HEK293 (cell line): ENCODE measurements around the gene WDFY3.

Source experiments
- CTCF ChIA-PET: fragments of 350-600 bp; formaldehyde crosslinking; extraction: SDS; loops from one replicate; lab custom pipeline; 2021; ENCODE audit warnings: antibody characterized with exemption; lab: Yijun Ruan, JAX
- POLR2A ChIA-PET: fragments of 300-600 bp; formaldehyde crosslinking; extraction: SDS; loops from one replicate; lab custom pipeline; 2020; ENCODE audit warnings: antibody characterized with exemption, inconsistent platforms; lab: Yijun Ruan, JAX
- H3K27ac ChIP-seq: fragments of 200-500 bp; sonication (Bioruptor generic); 2 replicates; pipeline ENCODE4 v1.5.1; 2014; ENCODE audit warnings: low read depth, low read length, control low read depth, inconsistent platforms; ENCODE audit errors: extremely low read depth
- H3K36me3 ChIP-seq, 2 experiments: fragments of 200-500 bp in 1 of 2; sonication (Bioruptor generic) in 1 of 2; 1 replicate in 1 of 2; 2 replicates in 1 of 2; pipeline ENCODE4 v1.5.1; 2014 to 2017; ENCODE audit warnings: inconsistent platforms in 2 of 2, low read length in 2 of 2; ENCODE audit not compliant: control insufficient read depth in 2 of 2, insufficient read depth in 1 of 2
- H3K4me1 ChIP-seq: fragments of 200-500 bp; sonication (Bioruptor generic); 2 replicates; pipeline ENCODE4 v1.5.1; 2014; ENCODE audit warnings: mild to moderate bottlenecking, low read length, inconsistent platforms; ENCODE audit not compliant: control insufficient read depth, insufficient read depth
- H3K4me3 ChIP-seq: 2 replicates; pipeline ENCODE4 v1.5.1; 2011; ENCODE audit warnings: low read depth, mild to moderate bottlenecking, control low read depth, low read length, moderate library complexity
- H3K9me3 ChIP-seq: fragments of 200-500 bp; sonication (Bioruptor generic); 2 replicates; pipeline ENCODE4 v1.5.1; 2014; ENCODE audit warnings: low read depth, low read length, inconsistent platforms; ENCODE audit not compliant: control insufficient read depth, insufficient read depth
- AEBP2 ChIP-seq: fragments of 450-650 bp; formaldehyde crosslinking; IDR thresholded peaks from 2 replicates; pipeline ENCODE4 v1.5.1; 2016; ENCODE audit warnings: missing biosample characterization, missing genetic modification characterization, borderline replicate concordance
- FEZF1 ChIP-seq: fragments of 450-650 bp; formaldehyde crosslinking; IDR thresholded peaks from 2 replicates; pipeline ENCODE4 v1.5.1; 2016; ENCODE audit warnings: missing biosample characterization, missing genetic modification characterization
- KLF17 ChIP-seq: fragments of 450-650 bp; formaldehyde crosslinking; IDR thresholded peaks from 2 replicates; pipeline ENCODE4 v1.5.1; 2016; ENCODE audit warnings: missing biosample characterization, missing genetic modification characterization
- KLF8 ChIP-seq: fragments of 450-650 bp; formaldehyde crosslinking; IDR thresholded peaks from 2 replicates; pipeline ENCODE4 v1.5.1; 2016; ENCODE audit warnings: missing biosample characterization, missing genetic modification characterization
- PRDM1 ChIP-seq: fragments of 450-650 bp; formaldehyde crosslinking; IDR thresholded peaks from 2 replicates; pipeline ENCODE4; 2016; ENCODE audit warnings: missing biosample characterization, missing genetic modification characterization
- ZBTB1 ChIP-seq: fragments of 450-650 bp; formaldehyde crosslinking; IDR thresholded peaks from 2 replicates; pipeline ENCODE4 v1.5.1; 2016; ENCODE audit warnings: missing biosample characterization, missing genetic modification characterization
- ZBTB7A ChIP-seq: fragments of 450-650 bp; formaldehyde crosslinking; IDR thresholded peaks from 2 replicates; pipeline ENCODE4 v1.5.1; 2016; ENCODE audit warnings: low read depth, missing biosample characterization, missing genetic modification characterization
- ZFP3 ChIP-seq: fragments of 450-650 bp; formaldehyde crosslinking; IDR thresholded peaks from 2 replicates; pipeline ENCODE4 v1.5.1; 2016; ENCODE audit warnings: low read depth, missing biosample characterization, missing genetic modification characterization
- ZNF169 ChIP-seq: fragments of 450-650 bp; formaldehyde crosslinking; IDR thresholded peaks from 2 replicates; pipeline ENCODE4 v1.5.1; 2016; ENCODE audit warnings: missing biosample characterization, missing genetic modification characterization
- ZNF202 ChIP-seq: fragments of 450-650 bp; formaldehyde crosslinking; IDR thresholded peaks from 2 replicates; pipeline ENCODE4 v1.5.1; 2016; ENCODE audit warnings: missing biosample characterization, missing genetic modification characterization, borderline replicate concordance
- ZNF223 ChIP-seq: fragments of 450-650 bp; formaldehyde crosslinking; IDR thresholded peaks from 2 replicates; pipeline ENCODE4 v1.5.1; 2016; ENCODE audit warnings: missing biosample characterization, missing genetic modification characterization
- ZNF274 ChIP-seq, 2 experiments: fragments of 200-500 bp in 1 of 2; fragments of 450-650 bp in 1 of 2; sonication (Bioruptor generic) in 1 of 2; formaldehyde crosslinking in 1 of 2; IDR thresholded peaks; 2 replicates each; pipeline versions ENCODE4 v1.5.1 to v1.6.1; 2014 to 2016; ENCODE audit warnings: borderline replicate concordance in 1 of 2, inconsistent platforms in 1 of 2, low read length in 1 of 2, missing biosample characterization in 1 of 2, missing genetic modification characterization in 1 of 2
- ZNF302 ChIP-seq: fragments of 450-650 bp; formaldehyde crosslinking; IDR thresholded peaks from 2 replicates; pipeline ENCODE4 v1.5.1; 2016; ENCODE audit warnings: missing biosample characterization, missing genetic modification characterization, low read depth
- ZNF529 ChIP-seq: fragments of 450-650 bp; formaldehyde crosslinking; IDR thresholded peaks from 2 replicates; pipeline ENCODE4 v1.5.1; 2017; ENCODE audit warnings: missing genetic modification characterization, missing biosample characterization; ENCODE audit not compliant: insufficient replicate concordance
- ZNF658 ChIP-seq: fragments of 450-650 bp; formaldehyde crosslinking; IDR thresholded peaks from 2 replicates; pipeline ENCODE4; 2016; ENCODE audit warnings: missing biosample characterization, missing genetic modification characterization
- ZSCAN18 ChIP-seq: fragments of 450-650 bp; formaldehyde crosslinking; IDR thresholded peaks from 2 replicates; pipeline ENCODE4 v1.5.1; 2016; ENCODE audit warnings: missing biosample characterization, missing genetic modification characterization
- TF ChIP-seq, protein P1 (sequence below): fragments of 450-650 bp; formaldehyde crosslinking; IDR thresholded peaks from 2 replicates; pipeline ENCODE4 v1.5.1; 2016; ENCODE audit warnings: missing biosample characterization, missing genetic modification characterization
- TF ChIP-seq, protein P2 (sequence below): fragments of 450-650 bp; formaldehyde crosslinking; IDR thresholded peaks from 2 replicates; pipeline ENCODE4 v1.5.1; 2017; ENCODE audit warnings: missing biosample characterization, missing genetic modification characterization
- TF ChIP-seq, protein P3 (sequence below): fragments of 450-650 bp; formaldehyde crosslinking; IDR thresholded peaks from 2 replicates; pipeline ENCODE4 v1.5.1; 2016; ENCODE audit warnings: missing biosample characterization, missing genetic modification characterization
- TF ChIP-seq, protein P4 (sequence below): fragments of 450-650 bp; formaldehyde crosslinking; IDR thresholded peaks from 2 replicates; pipeline ENCODE4; 2016; ENCODE audit warnings: missing biosample characterization, missing genetic modification characterization

The WDFY3 gene

DNA sequence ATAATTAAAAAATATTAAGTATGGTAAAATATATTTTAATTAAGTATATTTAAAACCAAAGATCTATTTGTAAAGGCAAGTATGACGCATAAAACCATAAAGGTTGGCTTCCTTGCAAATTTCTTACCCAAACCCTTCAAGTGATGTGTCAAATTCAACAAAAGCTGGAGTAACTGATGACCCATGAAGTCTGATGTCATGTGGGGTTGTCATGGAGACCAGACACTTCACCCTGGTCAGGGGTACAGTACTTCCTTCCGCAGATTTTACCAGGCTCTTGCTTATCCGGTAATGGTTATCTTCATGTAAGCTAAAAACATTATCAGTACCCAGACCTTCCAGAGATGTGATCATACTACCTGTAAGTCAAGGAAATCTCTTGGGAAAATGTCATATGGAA lies 170.1 kb downstream of the WDFY3 start:
- Histone ChIP-seq H3K9me3 (no peaks in the 10 kb centered on the region), H3K4me3 (no peak overlapping the region), H3K36me3 (peaks cover 3 to 49% of the 10 kb centered on the region in 2 experiments), H3K4me1 (no peaks in the 10 kb centered on the region), H3K27ac (no peak overlapping the region)
- TF ChIP-seq ZNF223 (no peak), ZBTB7A (tag by site-specific recombination) (no peak), ZFP3 (tag by site-specific recombination) (no peak), ZNF658 (tag by site-specific recombination) (no peak), KLF17 (no peak), ZNF302 (tag by site-specific recombination) (no peak), PRDM1 (tag by site-specific recombination) (no peak), ZBTB1 (tag by site-specific recombination) (no peak)
- TF ChIP-seq, protein P1, sequence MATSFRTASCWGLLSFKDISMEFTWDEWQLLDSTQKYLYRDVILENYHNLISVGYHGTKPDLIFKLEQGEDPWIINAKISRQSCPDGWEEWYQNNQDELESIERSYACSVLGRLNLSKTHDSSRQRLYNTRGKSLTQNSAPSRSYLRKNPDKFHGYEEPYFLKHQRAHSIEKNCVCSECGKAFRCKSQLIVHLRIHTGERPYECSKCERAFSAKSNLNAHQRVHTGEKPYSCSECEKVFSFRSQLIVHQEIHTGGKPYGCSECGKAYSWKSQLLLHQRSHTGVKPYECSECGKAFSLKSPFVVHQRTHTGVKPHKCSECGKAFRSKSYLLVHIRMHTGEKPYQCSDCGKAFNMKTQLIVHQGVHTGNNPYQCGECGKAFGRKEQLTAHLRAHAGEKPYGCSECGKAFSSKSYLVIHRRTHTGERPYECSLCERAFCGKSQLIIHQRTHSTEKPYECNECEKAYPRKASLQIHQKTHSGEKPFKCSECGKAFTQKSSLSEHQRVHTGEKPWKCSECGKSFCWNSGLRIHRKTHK (tag by site-specific recombination) = no peak
- POLR2A ChIA-PET = no interaction called here
- CTCF ChIA-PET = no interaction called here

- H3K36me3 ChIP-seq = peaks cover 3 to 51% of the 10 kb centered on the region in 2 experiments
- no peak overlapping the region for H3K27ac ChIP-seq
- no peak for TF ChIP-seq ZNF274 (IDR thresholded peaks at IDR 0.05; ENCODE audit: low read length)
- no peak for TF ChIP-seq ZNF274 (tag by site-specific recombination; IDR thresholded peaks at IDR 0.05; ENCODE audit: borderline replicate concordance)
- no peak for TF ChIP-seq KLF8 (tag by site-specific recombination)
- TF ChIP-seq, protein P2, sequence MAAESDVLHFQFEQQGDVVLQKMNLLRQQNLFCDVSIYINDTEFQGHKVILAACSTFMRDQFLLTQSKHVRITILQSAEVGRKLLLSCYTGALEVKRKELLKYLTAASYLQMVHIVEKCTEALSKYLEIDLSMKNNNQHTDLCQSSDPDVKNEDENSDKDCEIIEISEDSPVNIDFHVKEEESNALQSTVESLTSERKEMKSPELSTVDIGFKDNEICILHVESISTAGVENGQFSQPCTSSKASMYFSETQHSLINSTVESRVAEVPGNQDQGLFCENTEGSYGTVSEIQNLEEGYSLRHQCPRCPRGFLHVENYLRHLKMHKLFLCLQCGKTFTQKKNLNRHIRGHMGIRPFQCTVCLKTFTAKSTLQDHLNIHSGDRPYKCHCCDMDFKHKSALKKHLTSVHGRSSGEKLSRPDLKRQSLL (tag by site-specific recombination) = no peak
- no peak for TF ChIP-seq ZNF302 (tag by site-specific recombination)
- no peak for TF ChIP-seq ZNF169 (tag by site-specific recombination)
- TF ChIP-seq ZNF202 = no peak
- TF ChIP-seq FEZF1 (tag by site-specific recombination) = no peak
- no peak for TF ChIP-seq ZNF529
- TF ChIP-seq, protein P3, sequence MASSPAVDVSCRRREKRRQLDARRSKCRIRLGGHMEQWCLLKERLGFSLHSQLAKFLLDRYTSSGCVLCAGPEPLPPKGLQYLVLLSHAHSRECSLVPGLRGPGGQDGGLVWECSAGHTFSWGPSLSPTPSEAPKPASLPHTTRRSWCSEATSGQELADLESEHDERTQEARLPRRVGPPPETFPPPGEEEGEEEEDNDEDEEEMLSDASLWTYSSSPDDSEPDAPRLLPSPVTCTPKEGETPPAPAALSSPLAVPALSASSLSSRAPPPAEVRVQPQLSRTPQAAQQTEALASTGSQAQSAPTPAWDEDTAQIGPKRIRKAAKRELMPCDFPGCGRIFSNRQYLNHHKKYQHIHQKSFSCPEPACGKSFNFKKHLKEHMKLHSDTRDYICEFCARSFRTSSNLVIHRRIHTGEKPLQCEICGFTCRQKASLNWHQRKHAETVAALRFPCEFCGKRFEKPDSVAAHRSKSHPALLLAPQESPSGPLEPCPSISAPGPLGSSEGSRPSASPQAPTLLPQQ = no peak
- TF ChIP-seq, protein P4, sequence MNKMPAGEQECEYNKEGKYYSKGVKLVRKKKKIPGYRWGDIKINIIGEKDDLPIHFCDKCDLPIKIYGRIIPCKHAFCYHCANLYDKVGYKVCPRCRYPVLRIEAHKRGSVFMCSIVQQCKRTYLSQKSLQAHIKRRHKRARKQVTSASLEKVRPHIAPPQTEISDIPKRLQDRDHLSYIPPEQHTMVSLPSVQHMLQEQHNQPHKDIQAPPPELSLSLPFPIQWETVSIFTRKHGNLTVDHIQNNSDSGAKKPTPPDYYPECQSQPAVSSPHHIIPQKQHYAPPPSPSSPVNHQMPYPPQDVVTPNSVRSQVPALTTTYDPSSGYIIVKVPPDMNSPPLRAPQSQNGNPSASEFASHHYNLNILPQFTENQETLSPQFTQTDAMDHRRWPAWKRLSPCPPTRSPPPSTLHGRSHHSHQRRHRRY (tag by site-specific recombination) = no peak
- no peak for TF ChIP-seq ZSCAN18 (tag by site-specific recombination)
- no peak for TF ChIP-seq ZNF658 (tag by site-specific recombination)
- TF ChIP-seq AEBP2 (tag by site-specific recombination) = no peak
- CTCF ChIA-PET = interaction anchor here (0.6 kb wide), 1 partner anchor 42 kb away, joined by 4 read pairs; no protein-coding TSS in a partner anchor
- no peaks in the 10 kb centered on the region for H3K4me1 ChIP-seq
- H3K4me3 ChIP-seq = no peak overlapping the region
- no peaks in the 10 kb centered on the region for H3K9me3 ChIP-seq
- POLR2A ChIA-PET = no interaction called here
Observed at GRCh38 chr4:84792366-84793301, 173.9 kb downstream of the WDFY3 start.
